Uterus (tissue), 2 donors: ENCODE data around the gene SLC35F5.

ENCODE experiments used
- POLR2A ChIP-seq, 2 donors: fragments of 450-650 bp; IDR thresholded peaks; one replicate each; pipeline ENCODE4 v1.6.1; 2016; ENCODE audit warnings: antibody characterized with exemption in 2 of 2, mild to moderate bottlenecking in 1 of 2, moderate library complexity in 1 of 2
- TF ChIP-seq, protein P1 (sequence below), 4 experiments: fragments of 200-600 bp in 2 of 4; fragments of 450-650 bp in 2 of 4; sonication (generic) in 2 of 4; IDR thresholded peaks; one replicate each; pipeline ENCODE4 v1.5.1; 2016 to 2019; ENCODE audit warnings: antibody characterized with exemption in 4 of 4, mild to moderate bottlenecking in 2 of 4, moderate library complexity in 1 of 4

DNA sequence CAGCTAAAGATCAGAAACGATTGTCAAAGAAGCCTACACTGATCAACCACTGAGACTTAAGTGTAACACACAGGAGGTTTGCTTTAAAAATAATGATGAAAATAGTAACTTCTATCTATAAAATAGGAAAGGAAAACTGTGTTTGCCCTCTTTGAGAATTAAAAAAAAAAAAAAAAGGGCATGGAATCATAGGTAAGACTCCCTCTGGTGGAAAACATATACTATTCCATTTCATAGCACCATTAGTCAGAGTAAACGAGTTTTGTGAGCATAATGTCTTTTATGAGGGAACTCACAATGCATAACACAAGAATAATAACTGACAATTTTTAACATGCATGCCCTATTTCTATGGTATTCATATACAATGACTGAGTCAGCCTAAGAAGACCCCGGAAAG, 36.3 kb downstream of the SLC35F5 start:
- TF ChIP-seq, protein P1, sequence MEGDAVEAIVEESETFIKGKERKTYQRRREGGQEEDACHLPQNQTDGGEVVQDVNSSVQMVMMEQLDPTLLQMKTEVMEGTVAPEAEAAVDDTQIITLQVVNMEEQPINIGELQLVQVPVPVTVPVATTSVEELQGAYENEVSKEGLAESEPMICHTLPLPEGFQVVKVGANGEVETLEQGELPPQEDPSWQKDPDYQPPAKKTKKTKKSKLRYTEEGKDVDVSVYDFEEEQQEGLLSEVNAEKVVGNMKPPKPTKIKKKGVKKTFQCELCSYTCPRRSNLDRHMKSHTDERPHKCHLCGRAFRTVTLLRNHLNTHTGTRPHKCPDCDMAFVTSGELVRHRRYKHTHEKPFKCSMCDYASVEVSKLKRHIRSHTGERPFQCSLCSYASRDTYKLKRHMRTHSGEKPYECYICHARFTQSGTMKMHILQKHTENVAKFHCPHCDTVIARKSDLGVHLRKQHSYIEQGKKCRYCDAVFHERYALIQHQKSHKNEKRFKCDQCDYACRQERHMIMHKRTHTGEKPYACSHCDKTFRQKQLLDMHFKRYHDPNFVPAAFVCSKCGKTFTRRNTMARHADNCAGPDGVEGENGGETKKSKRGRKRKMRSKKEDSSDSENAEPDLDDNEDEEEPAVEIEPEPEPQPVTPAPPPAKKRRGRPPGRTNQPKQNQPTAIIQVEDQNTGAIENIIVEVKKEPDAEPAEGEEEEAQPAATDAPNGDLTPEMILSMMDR (IDR thresholded peaks at IDR 0.05), result peak in 2 of 4 experiments; percentile 7 to 19
- no peak for TF ChIP-seq POLR2A (IDR thresholded peaks at IDR 0.05)
